HG03439 (cell line): ENCODE measurements around the gene ASB11.

Experiments used
- ATAC-seq: cut with Tn5 transposase; IDR thresholded peaks from one replicate; pipeline ENCODE4 v1.9.1; 2021; ENCODE audit warnings: mild to moderate bottlenecking, moderate library complexity; ENCODE audit not compliant: unreplicated experiment

ASB11 gene

GRCh38 chrX:15235001-15235400 lies 80.4 kb downstream of the ASB11 start:
- ATAC-seq: no peak

GRCh38 chrX:15233416-15234015 lies 81.9 kb downstream of the ASB11 start:
- no peak for ATAC-seq
